Right lobe of liver (tissue), 6 donors: ENCODE data around the gene LRRC4. TPM values are rescaled to one million over a fixed set of nuclear protein-coding genes. Genes with fewer than 3 reads are reported as not detected.

Source experiments
- ATAC-seq, 4 donors: fragments of 200-7000 bp; cut with Tn5 transposase; one replicate each; pipeline ENCODE4 v1.9.1; 2020; ENCODE audit warnings: mild to moderate bottlenecking in 4 of 4, moderate library complexity in 4 of 4
- DNase-seq, 3 donors: peaks; one replicate each; pipeline ENCODE4 v3.0.0-alpha.2; 2020
- H3K27ac ChIP-seq, 3 donors: fragments of 200-600 bp; one replicate each; pipeline ENCODE4 v1.8.0; 2022
- H3K27me3 ChIP-seq, 2 donors: fragments of 200-600 bp; one replicate each; pipeline ENCODE4 v1.8.0; 2022
- H3K36me3 ChIP-seq, 4 donors: fragments of 200-600 bp; sonication (generic) in 1 of 4; one replicate each; pipeline versions ENCODE4 v1.5.1 to v1.8.0; 2017 to 2022; ENCODE audit warnings: control low read depth in 1 of 4
- H3K4me1 ChIP-seq, 4 donors: fragments of 200-600 bp; sonication (generic) in 1 of 4; one replicate each; pipeline versions ENCODE4 v1.5.1 to v1.8.0; 2017 to 2022; ENCODE audit warnings: control low read depth in 1 of 4
- H3K4me3 ChIP-seq, 3 donors: fragments of 200-600 bp; one replicate each; pipeline ENCODE4 v1.8.0; 2022
- H3K9me3 ChIP-seq, 4 donors: fragments of 200-600 bp; sonication (generic) in 1 of 4; one replicate each; pipeline versions ENCODE4 v1.5.1 to v1.8.0; 2017 to 2022; ENCODE audit warnings: control low read depth in 1 of 4
- CTCF ChIP-seq, 4 donors: fragments of 200-600 bp in 3 of 4; fragments of 450-650 bp in 1 of 4; IDR thresholded peaks; one replicate each; pipeline versions ENCODE4 v1.5.1 to v1.8.0; 2016 to 2022; ENCODE audit warnings: antibody characterized with exemption in 4 of 4, mild to moderate bottlenecking in 2 of 4
- POLR2A ChIP-seq: fragments of 450-650 bp; IDR thresholded peaks from one replicate; pipeline ENCODE4 v1.6.1; 2017; ENCODE audit warnings: antibody characterized with exemption, mild to moderate bottlenecking
- whole genome bisulfite sequencing: methylation state at CpG from one replicate; pipeline ENCODE4 v1.1.6; 2018; ENCODE audit warnings: low coverage, low lambda C conversion rate; ENCODE audit not compliant: insufficient coverage; ENCODE audit errors: missing lambda C conversion rate; 5-methylcytosine and 5-hydroxymethylcytosine counted together
- intact Hi-C, 2 donors: fragments of 100-400 bp; cut with DNase I; formaldehyde crosslinking; loops; one replicate each; pipeline versions ENCODE4 v1.11.2 to v1.14.1; 2022
- total RNA-seq, 6 experiments: library from RNA; depleted of rRNA in 2 of 6; stranded (reverse); fragments of >200 nt in 2 of 6; fragmentation: NEBNext Ultra II Directional in 3 of 6; extraction: Animal tissue kit (Norgen Biotek cat#: 25700) in 3 of 6; gene quantifications; one replicate each; pipeline versions ENCODE4 v1.1.0 to v1.2.4, GENCODE V29; 2016 to 2023
- donor health status: DM: no; HTN: yes; CAD: no.
- donor health status: DM: no; HTN: no; CAD: no.
- donor health status: DM: no; HTN: no; CAD: no.
- donor health status: DM: no; HTN: yes; CAD: no.
- donor health status: DM: no; HTN: yes; CAD: no.

Gene LRRC4
- total RNA-seq, 6 experiments from 2014 or later, result 0.74 to 4.0 (median 2.5) TPM

- Histone ChIP-seq H3K27ac (no peak overlapping the region), H3K9me3 (no peaks in the 10 kb centered on the region), H3K27me3 (no peaks in the 10 kb centered on the region), H3K36me3 (no peaks in the 10 kb centered on the region), H3K4me1 (no peaks in the 10 kb centered on the region), H3K4me3 (no peak overlapping the region)
- DNase-seq (no peak), ATAC-seq (no peak)
- no peak for TF ChIP-seq CTCF (IDR thresholded peaks at IDR 0.05)
- TF ChIP-seq POLR2A, result no peak
- intact Hi-C loops, result no loop called here
- 80% methylated on average over 4 of the region's 4 CpGs for WGBS
Measured at GRCh38 chr7:128036226-128036940, 5.1 kb upstream of the LRRC4 start.

DNA sequence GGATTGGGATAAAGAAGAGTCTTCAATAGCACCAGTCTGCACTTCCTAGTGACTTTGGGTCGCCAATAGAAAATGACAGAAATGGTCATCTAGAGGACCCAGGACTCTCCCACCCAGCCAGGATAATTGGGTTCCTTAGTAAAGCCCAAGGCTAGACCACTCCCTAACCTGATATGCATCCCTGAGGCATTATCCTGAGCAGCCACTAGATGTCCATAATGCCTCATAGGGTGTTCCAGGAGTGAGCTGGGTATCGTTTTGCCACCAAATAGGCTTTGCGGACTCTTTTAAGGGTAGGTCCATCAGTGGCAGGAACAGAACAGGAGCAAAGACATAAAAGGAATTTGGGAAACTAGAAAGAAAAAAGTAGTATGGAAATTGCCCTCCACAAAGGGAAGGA lies 4.5 kb upstream of the LRRC4 start:
- TF ChIP-seq POLR2A (no peak), CTCF (IDR thresholded peaks at IDR 0.05) (peak; percentile 16 to 34 (median 19))
- no peak overlapping the region for H3K27ac ChIP-seq
- WGBS, result 77% methylated on average over 3 of the region's 3 CpGs

DNA sequence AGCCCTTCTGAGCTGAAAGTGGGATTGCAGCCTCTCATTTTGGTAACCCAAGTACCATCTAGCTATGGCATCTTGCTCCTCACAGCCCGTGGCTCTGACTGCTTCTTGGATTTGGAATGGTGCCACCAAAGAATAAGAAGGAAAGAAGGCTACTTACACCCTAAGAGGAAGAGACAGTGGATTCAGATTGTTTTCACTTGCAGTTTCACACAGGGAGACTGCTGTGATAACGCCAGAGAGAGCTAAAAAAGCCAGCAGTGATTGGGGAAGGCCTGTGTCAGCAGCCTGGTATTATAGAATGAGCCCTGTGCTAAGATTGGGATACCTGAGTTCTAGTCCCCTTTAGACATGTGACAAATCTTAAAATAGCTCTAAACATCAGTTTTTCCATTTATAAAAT lies 3.6 kb upstream of the LRRC4 start:
- no peaks in the 10 kb centered on the region for H3K9me3 ChIP-seq
- no peak overlapping the region for H3K27ac ChIP-seq
- intact Hi-C loops, result no loop called here
- TF ChIP-seq CTCF (IDR thresholded peaks at IDR 0.05), result no peak
- no peak for TF ChIP-seq POLR2A
- no peaks in the 10 kb centered on the region for H3K27me3 ChIP-seq
- no peak overlapping the region for H3K4me3 ChIP-seq
- DNase-seq, result no peak
- no peaks in the 10 kb centered on the region for H3K36me3 ChIP-seq
- ATAC-seq, result peak in 1 of 4 donors; percentile 16
- peaks cover 0 to 5% (median 0%) of the 10 kb centered on the region in 4 donors for H3K4me1 ChIP-seq
- 57% methylated on average over 2 of the region's 2 CpGs for WGBS

More for the DNA sequence above, 4.5 kb upstream of the LRRC4 start:
- ATAC-seq (peak in 1 of 4 donors; percentile 21), DNase-seq (no peak)
- H3K36me3 ChIP-seq, result no peaks in the 10 kb centered on the region
- no peaks in the 10 kb centered on the region for H3K4me1 ChIP-seq
- intact Hi-C loops, result no loop called here
- no peaks in the 10 kb centered on the region for H3K27me3 ChIP-seq
- no peak overlapping the region for H3K4me3 ChIP-seq
- no peaks in the 10 kb centered on the region for H3K9me3 ChIP-seq

DNA sequence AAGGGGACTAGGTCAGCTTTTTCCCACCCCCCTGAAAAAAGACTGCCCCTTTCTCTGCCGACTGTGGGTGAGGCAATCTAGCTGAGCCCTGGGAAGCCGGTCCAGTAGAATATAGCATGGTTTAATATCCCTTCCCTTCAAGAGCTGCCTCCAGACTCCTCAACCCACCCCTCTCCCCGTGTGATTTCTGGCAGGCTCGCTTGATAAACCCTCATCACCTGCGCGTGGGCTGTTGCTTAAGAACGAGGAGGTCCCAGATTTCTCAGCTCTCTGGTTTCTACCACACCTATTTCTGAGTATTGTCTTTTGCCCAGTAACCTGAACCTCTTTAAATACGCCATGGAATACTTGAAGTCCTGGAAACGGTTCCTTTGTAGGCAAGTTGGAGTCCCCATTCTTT lies 2.0 kb upstream of the LRRC4 start:
- DNase-seq (no peak), ATAC-seq (no peak)
- intact Hi-C loops, result no loop called here
- 87% methylated on average over 6 of the region's 9 CpGs for WGBS
- Histone ChIP-seq H3K9me3 (no peaks in the 10 kb centered on the region), H3K27ac (no peak overlapping the region), H3K4me3 (no peak overlapping the region), H3K27me3 (no peaks in the 10 kb centered on the region), H3K4me1 (peaks cover 0 to 14% (median 2%) of the 10 kb centered on the region in 4 donors), H3K36me3 (no peaks in the 10 kb centered on the region)
- TF ChIP-seq CTCF (IDR thresholded peaks at IDR 0.05) (no peak), POLR2A (no peak)
